ENCODE data around the gene SPA17. TPM values are rescaled to one million over a fixed set of nuclear protein-coding genes. Genes with fewer than 3 reads are reported as not detected.

The SPA17 gene
- total RNA-seq, 1 experiment from 2014 or later, result 14.0 TPM

DNA sequence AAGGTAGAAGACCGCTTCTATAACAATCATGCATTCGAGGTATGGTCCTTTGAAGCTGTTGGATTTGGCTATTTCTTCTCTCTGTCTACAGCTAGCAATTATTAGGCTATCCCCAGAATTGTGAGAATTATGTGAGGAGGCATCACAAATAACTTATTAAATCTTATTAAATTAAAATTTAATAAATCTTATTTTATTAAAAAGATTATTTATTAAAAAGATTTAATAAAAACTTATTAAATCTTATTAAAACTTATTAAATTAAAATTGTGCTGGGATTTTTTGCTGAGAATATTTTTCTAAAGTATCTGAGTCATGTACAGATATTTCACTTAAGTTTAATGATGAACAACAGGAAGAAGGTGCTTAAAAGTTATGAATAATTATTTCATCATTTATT, 7.7 kb downstream of the SPA17 start:
- peaks cover 18% of the 10 kb centered on the region; the same call in 1 of the 2 replicates for H3K9me3 ChIP-seq (ENCODE audit: low read length)
- intact Hi-C loops (cut with micrococcal nuclease), result no loop called here
- no peak for ATAC-seq
- H3K4me2 ChIP-seq (ENCODE audit: low read length), result no peak overlapping the region
- TF ChIP-seq EZH2phosphoT487 (IDR thresholded peaks at IDR 0.05; ENCODE audit: borderline replicate concordance, low read length), result no peak
- no peak for TF ChIP-seq EZH2 (IDR thresholded peaks at IDR 0.05; ENCODE audit: low read length, unreplicated experiment)
- TF ChIP-seq, protein P1, sequence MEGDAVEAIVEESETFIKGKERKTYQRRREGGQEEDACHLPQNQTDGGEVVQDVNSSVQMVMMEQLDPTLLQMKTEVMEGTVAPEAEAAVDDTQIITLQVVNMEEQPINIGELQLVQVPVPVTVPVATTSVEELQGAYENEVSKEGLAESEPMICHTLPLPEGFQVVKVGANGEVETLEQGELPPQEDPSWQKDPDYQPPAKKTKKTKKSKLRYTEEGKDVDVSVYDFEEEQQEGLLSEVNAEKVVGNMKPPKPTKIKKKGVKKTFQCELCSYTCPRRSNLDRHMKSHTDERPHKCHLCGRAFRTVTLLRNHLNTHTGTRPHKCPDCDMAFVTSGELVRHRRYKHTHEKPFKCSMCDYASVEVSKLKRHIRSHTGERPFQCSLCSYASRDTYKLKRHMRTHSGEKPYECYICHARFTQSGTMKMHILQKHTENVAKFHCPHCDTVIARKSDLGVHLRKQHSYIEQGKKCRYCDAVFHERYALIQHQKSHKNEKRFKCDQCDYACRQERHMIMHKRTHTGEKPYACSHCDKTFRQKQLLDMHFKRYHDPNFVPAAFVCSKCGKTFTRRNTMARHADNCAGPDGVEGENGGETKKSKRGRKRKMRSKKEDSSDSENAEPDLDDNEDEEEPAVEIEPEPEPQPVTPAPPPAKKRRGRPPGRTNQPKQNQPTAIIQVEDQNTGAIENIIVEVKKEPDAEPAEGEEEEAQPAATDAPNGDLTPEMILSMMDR (conservative IDR thresholded peaks at IDR 0.05; ENCODE audit: low read depth, low read length), result no peak
- H3K79me2 ChIP-seq (ENCODE audit: low read length), result no peaks in the 10 kb centered on the region
- no peaks in the 10 kb centered on the region for H3K4me1 ChIP-seq (ENCODE audit: insufficient read depth, low read length)
- H3F3A ChIP-seq (ENCODE audit: low read length, unreplicated experiment), result no peaks in the 10 kb centered on the region
- no peaks in the 10 kb centered on the region for H3K27me3 ChIP-seq (ENCODE audit: low read length)
- H3K36me3 ChIP-seq (ENCODE audit: low read depth, low read length), result peaks cover 15% of the 10 kb centered on the region; the same call in 1 of the 2 replicates
- DNase-seq, result no peak
- BruUV-seq (replicated peaks), result no TSS peak
- no peak overlapping the region for H2AFZ ChIP-seq (ENCODE audit: low read length)
- CTCF ChIA-PET, result no interaction called here
- no peaks in the 10 kb centered on the region for H3K9me2 ChIP-seq (replicated peaks; ENCODE audit: low read length)
- POLR2A ChIA-PET (ENCODE audit: unreplicated experiment), result no interaction called here
- H3K4me3 ChIP-seq (ENCODE audit: low read length), result no peak overlapping the region
- H3K9ac ChIP-seq (ENCODE audit: low read length), result no peak overlapping the region
- H4K20me1 ChIP-seq (ENCODE audit: low read length), result no peaks in the 10 kb centered on the region
- no peak overlapping the region for H3K27ac ChIP-seq (ENCODE audit: low read length)

DNA sequence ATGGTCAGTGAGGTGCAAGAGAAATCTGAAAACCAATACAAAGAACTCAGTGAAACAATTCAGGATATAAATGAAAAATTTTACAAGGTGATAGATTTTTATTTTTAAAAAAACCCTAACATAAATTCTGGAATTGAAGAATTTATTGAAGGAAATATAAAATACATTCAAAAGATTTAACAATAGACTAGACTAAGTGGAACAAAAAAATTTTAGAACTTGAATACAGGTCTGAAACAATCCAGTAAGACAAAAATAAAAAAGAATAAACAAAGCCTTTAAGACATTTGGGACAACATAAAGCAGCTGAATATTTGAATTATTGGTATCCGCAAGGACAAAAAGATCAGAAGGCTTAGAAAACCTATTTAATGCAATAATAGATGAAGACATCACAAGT, 8.7 kb downstream of the SPA17 start:
- Histone ChIP-seq H2AFZ (ENCODE audit: low read length) (no peak overlapping the region), H3K27ac (ENCODE audit: low read length) (no peak overlapping the region), H3K36me3 (ENCODE audit: low read depth, low read length) (peaks cover 15% of the 10 kb centered on the region; the same call in 1 of the 2 replicates), H3K4me3 (ENCODE audit: low read length) (no peak overlapping the region), H3K27me3 (ENCODE audit: low read length) (no peaks in the 10 kb centered on the region), H4K20me1 (ENCODE audit: low read length) (no peaks in the 10 kb centered on the region), H3K79me2 (ENCODE audit: low read length) (no peaks in the 10 kb centered on the region), H3K9me2 (replicated peaks; ENCODE audit: low read length) (no peaks in the 10 kb centered on the region), H3K9me3 (ENCODE audit: low read length) (peaks cover 18% of the 10 kb centered on the region; the same call in 1 of the 2 replicates), H3K9ac (ENCODE audit: low read length) (no peak overlapping the region), H3F3A (ENCODE audit: low read length, unreplicated experiment) (no peaks in the 10 kb centered on the region), H3K4me2 (ENCODE audit: low read length) (no peak overlapping the region), H3K4me1 (ENCODE audit: insufficient read depth, low read length) (no peaks in the 10 kb centered on the region)
- ATAC-seq (no peak), DNase-seq (no peak)
- intact Hi-C loops (cut with micrococcal nuclease), result no loop called here
- POLR2A ChIA-PET (ENCODE audit: unreplicated experiment), result no interaction called here
- BruUV-seq (replicated peaks), result no TSS peak
- no peak for TF ChIP-seq EZH2 (IDR thresholded peaks at IDR 0.05; ENCODE audit: low read length, unreplicated experiment)
- no peak for TF ChIP-seq EZH2phosphoT487 (IDR thresholded peaks at IDR 0.05; ENCODE audit: borderline replicate concordance, low read length)
- TF ChIP-seq, protein P1 (conservative IDR thresholded peaks at IDR 0.05; ENCODE audit: low read depth, low read length), result no peak
- CTCF ChIA-PET, result no interaction called here

DNA sequence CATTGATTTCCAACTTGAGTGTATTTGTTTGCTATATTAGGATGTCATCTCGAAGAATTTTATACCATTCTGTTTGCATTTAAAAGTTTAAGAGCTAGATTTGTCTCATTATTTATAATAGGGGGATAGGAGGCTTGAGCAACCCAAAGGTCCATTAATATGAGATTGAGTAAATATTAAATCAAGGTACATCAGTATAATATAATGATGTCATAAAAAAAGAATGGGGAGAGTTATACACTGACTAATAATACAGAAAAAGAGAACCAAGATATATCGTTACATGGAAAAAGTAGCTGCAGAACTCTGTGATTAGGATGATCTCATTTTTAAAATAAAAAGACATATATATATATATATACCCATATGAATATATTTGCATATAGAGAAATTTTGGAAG, 19.4 kb downstream of the SPA17 start:
- Histone ChIP-seq H4K20me1 (ENCODE audit: low read length) (no peaks in the 10 kb centered on the region), H3K9me2 (replicated peaks; ENCODE audit: low read length) (no peaks in the 10 kb centered on the region), H3K79me2 (ENCODE audit: low read length) (no peaks in the 10 kb centered on the region), H3K9me3 (ENCODE audit: low read length) (no peaks in the 10 kb centered on the region), H3K27me3 (ENCODE audit: low read length) (no peaks in the 10 kb centered on the region), H3K36me3 (ENCODE audit: low read depth, low read length) (no peaks in the 10 kb centered on the region), H2AFZ (ENCODE audit: low read length) (no peak overlapping the region), H3K27ac (ENCODE audit: low read length) (no peak overlapping the region), H3F3A (ENCODE audit: low read length, unreplicated experiment) (no peaks in the 10 kb centered on the region), H3K4me1 (ENCODE audit: insufficient read depth, low read length) (no peaks in the 10 kb centered on the region), H3K4me3 (ENCODE audit: low read length) (no peak overlapping the region), H3K9ac (ENCODE audit: low read length) (no peak overlapping the region), H3K4me2 (ENCODE audit: low read length) (no peak overlapping the region)
- TF ChIP-seq EZH2 (IDR thresholded peaks at IDR 0.05; ENCODE audit: low read length, unreplicated experiment) (no peak), EZH2phosphoT487 (IDR thresholded peaks at IDR 0.05; ENCODE audit: borderline replicate concordance, low read length) (no peak)
- TF ChIP-seq, protein P1 (conservative IDR thresholded peaks at IDR 0.05; ENCODE audit: low read depth, low read length), result no peak
- CTCF ChIA-PET, result no interaction called here
- POLR2A ChIA-PET (ENCODE audit: unreplicated experiment), result interaction anchor here (0.6 kb wide), 1 partner anchor 92 kb away, joined by 12 read pairs; no protein-coding TSS in a partner anchor
- intact Hi-C loops (cut with micrococcal nuclease), result no loop called here
- peak; percentile 50; the same call in 1 of the 2 replicates for ATAC-seq
- BruUV-seq (replicated peaks), result no TSS peak
- no peak for DNase-seq

All from PC-3 (cell line).